ENCODE data around the gene DCP2. TPM values are rescaled to one million over a fixed set of nuclear protein-coding genes. Genes with fewer than 3 reads are reported as not detected.

Gene DCP2
- total and polyA plus RNA-seq, 10 of the 15 experiments (the other 5 are each of a cell fraction or from before 2014, with no cell fraction given), result 23.4 to 81.6 (median 47.4) TPM

GRCh38 chr5:112960315-112960714, 16.3 kb upstream of the DCP2 start (continued):
- TF ChIP-seq, protein P1, sequence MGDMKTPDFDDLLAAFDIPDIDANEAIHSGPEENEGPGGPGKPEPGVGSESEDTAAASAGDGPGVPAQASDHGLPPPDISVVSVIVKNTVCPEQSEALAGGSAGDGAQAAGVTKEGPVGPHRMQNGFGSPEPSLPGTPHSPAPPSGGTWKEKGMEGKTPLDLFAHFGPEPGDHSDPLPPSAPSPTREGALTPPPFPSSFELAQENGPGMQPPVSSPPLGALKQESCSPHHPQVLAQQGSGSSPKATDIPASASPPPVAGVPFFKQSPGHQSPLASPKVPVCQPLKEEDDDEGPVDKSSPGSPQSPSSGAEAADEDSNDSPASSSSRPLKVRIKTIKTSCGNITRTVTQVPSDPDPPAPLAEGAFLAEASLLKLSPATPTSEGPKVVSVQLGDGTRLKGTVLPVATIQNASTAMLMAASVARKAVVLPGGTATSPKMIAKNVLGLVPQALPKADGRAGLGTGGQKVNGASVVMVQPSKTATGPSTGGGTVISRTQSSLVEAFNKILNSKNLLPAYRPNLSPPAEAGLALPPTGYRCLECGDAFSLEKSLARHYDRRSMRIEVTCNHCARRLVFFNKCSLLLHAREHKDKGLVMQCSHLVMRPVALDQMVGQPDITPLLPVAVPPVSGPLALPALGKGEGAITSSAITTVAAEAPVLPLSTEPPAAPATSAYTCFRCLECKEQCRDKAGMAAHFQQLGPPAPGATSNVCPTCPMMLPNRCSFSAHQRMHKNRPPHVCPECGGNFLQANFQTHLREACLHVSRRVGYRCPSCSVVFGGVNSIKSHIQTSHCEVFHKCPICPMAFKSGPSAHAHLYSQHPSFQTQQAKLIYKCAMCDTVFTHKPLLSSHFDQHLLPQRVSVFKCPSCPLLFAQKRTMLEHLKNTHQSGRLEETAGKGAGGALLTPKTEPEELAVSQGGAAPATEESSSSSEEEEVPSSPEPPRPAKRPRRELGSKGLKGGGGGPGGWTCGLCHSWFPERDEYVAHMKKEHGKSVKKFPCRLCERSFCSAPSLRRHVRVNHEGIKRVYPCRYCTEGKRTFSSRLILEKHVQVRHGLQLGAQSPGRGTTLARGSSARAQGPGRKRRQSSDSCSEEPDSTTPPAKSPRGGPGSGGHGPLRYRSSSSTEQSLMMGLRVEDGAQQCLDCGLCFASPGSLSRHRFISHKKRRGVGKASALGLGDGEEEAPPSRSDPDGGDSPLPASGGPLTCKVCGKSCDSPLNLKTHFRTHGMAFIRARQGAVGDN (IDR thresholded peaks at IDR 0.05), result no peak
- no peak for TF ChIP-seq EZH2 (IDR thresholded peaks at IDR 0.05; ENCODE audit: borderline replicate concordance, control insufficient read depth, low read depth, low read length)
- no peak for TF ChIP-seq ASH2L (IDR thresholded peaks at IDR 0.05; ENCODE audit: borderline replicate concordance, low read depth)
- TF ChIP-seq ZBTB40 (IDR thresholded peaks at IDR 0.05; ENCODE audit: borderline replicate concordance), result no peak
- no peak for TF ChIP-seq TCF3 (IDR thresholded peaks at IDR 0.05; ENCODE audit: borderline replicate concordance, insufficient read depth, low read depth, low read length)
- TF ChIP-seq, protein P2, sequence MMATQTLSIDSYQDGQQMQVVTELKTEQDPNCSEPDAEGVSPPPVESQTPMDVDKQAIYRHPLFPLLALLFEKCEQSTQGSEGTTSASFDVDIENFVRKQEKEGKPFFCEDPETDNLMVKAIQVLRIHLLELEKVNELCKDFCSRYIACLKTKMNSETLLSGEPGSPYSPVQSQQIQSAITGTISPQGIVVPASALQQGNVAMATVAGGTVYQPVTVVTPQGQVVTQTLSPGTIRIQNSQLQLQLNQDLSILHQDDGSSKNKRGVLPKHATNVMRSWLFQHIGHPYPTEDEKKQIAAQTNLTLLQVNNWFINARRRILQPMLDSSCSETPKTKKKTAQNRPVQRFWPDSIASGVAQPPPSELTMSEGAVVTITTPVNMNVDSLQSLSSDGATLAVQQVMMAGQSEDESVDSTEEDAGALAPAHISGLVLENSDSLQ (IDR thresholded peaks at IDR 0.05), result no peak
- no peak for TF ChIP-seq ZNF622 (IDR thresholded peaks at IDR 0.05)
- TF ChIP-seq ZZZ3 (IDR thresholded peaks at IDR 0.05; ENCODE audit: control insufficient read depth, insufficient read length, low read depth), result no peak
- no peak for TF ChIP-seq MYB (IDR thresholded peaks at IDR 0.05; ENCODE audit: borderline replicate concordance, low read depth, low read length)
- TF ChIP-seq, protein P3, sequence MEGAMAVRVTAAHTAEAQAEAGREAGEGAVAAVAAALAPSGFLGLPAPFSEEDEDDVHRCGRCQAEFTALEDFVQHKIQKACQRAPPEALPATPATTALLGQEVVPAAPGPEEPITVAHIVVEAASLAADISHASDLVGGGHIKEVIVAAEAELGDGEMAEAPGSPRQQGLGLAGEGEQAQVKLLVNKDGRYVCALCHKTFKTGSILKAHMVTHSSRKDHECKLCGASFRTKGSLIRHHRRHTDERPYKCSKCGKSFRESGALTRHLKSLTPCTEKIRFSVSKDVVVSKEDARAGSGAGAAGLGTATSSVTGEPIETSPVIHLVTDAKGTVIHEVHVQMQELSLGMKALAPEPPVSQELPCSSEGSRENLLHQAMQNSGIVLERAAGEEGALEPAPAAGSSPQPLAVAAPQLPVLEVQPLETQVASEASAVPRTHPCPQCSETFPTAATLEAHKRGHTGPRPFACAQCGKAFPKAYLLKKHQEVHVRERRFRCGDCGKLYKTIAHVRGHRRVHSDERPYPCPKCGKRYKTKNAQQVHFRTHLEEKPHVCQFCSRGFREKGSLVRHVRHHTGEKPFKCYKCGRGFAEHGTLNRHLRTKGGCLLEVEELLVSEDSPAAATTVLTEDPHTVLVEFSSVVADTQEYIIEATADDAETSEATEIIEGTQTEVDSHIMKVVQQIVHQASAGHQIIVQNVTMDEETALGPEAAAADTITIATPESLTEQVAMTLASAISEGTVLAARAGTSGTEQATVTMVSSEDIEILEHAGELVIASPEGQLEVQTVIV (IDR thresholded peaks at IDR 0.05; ENCODE audit: borderline replicate concordance, partially characterized antibody), result no peak
- no peak for TF ChIP-seq ZBED1 (IDR thresholded peaks at IDR 0.05; ENCODE audit: borderline replicate concordance)
